ENCODE data around the gene ZCCHC14. TPM values are rescaled to one million over a fixed set of nuclear protein-coding genes. Genes with fewer than 3 reads are reported as not detected.
"Not testable (repeated sequence)": the region's sequence is repeated elsewhere in the genome, so short reads cannot be mapped to it uniquely, and the experiment has no call there.

Gene ZCCHC14
- total and polyA plus RNA-seq, 4 donors: 6.6 to 42.5 (median 27.8) TPM

DNA sequence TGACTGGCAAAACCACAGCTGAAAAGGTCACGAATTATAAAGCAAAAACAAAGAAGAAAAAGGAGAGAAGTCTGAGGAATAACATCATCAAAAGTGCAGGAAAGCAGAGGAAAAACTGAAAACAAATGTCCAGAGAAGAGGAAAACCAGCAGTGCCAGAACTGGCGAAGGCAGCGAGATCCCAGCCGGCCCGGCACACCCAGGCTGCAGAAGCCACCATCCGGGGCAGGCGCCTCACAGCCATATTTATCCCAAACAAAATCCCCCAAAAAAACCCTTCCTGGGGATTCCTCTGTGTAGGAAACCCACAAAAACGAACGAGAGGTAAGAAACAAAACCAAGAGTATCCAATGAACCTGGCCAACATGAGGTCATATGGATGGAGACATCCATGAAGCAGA lies 10.6 kb downstream of the ZCCHC14 start:
- ATAC-seq (ENCODE audit: low FRiP score): no peak
- peaks cover 2 to 4% of the 10 kb centered on the region in 2 donors for H3K4me1 ChIP-seq (ENCODE audit: control insufficient read depth in 1 of 2, insufficient read depth in 2 of 2, low read length in 2 of 2)
- H3K27me3 ChIP-seq (ENCODE audit: control insufficient read depth in 1 of 2, insufficient read depth in 2 of 2, low read length in 1 of 2): no peaks in the 10 kb centered on the region
- H3K4me3 ChIP-seq (ENCODE audit: low read length in 2 of 2): no peak overlapping the region
- H3K27ac ChIP-seq (ENCODE audit: low read depth in 1 of 2, low read length in 2 of 2): no peak overlapping the region
- no peak for DNase-seq
- H3K36me3 ChIP-seq (ENCODE audit: control insufficient read depth in 1 of 2, insufficient read depth in 2 of 2, low read length in 1 of 2): no peaks in the 10 kb centered on the region
- H3K9me3 ChIP-seq (ENCODE audit: control insufficient read depth, low read length): no peaks in the 10 kb centered on the region
- 81 to 82% methylated on average over 9 of the region's 9 CpGs for WGBS, 2 donors
- intact Hi-C loops (cut with DNase I): no loop called here

GRCh38 chr16:87481711-87482110 lies 11.1 kb downstream of the ZCCHC14 start:
- H3K27ac ChIP-seq (ENCODE audit: low read depth in 1 of 2, low read length in 2 of 2); H3K36me3 ChIP-seq (ENCODE audit: control insufficient read depth in 1 of 2, insufficient read depth in 2 of 2, low read length in 1 of 2); H3K4me3 ChIP-seq (ENCODE audit: low read length in 2 of 2); DNase-seq; H3K4me1 ChIP-seq (ENCODE audit: control insufficient read depth in 1 of 2, insufficient read depth in 2 of 2, low read length in 2 of 2); ATAC-seq (ENCODE audit: low FRiP score); H3K9me3 ChIP-seq (ENCODE audit: control insufficient read depth, low read length); H3K27me3 ChIP-seq (ENCODE audit: control insufficient read depth in 1 of 2, insufficient read depth in 2 of 2, low read length in 1 of 2); intact Hi-C loops (cut with DNase I): not testable (repeated sequence)
- 69 to 92% methylated on average over 4 to 5 of the region's 5 CpGs for WGBS, 2 donors

DNA sequence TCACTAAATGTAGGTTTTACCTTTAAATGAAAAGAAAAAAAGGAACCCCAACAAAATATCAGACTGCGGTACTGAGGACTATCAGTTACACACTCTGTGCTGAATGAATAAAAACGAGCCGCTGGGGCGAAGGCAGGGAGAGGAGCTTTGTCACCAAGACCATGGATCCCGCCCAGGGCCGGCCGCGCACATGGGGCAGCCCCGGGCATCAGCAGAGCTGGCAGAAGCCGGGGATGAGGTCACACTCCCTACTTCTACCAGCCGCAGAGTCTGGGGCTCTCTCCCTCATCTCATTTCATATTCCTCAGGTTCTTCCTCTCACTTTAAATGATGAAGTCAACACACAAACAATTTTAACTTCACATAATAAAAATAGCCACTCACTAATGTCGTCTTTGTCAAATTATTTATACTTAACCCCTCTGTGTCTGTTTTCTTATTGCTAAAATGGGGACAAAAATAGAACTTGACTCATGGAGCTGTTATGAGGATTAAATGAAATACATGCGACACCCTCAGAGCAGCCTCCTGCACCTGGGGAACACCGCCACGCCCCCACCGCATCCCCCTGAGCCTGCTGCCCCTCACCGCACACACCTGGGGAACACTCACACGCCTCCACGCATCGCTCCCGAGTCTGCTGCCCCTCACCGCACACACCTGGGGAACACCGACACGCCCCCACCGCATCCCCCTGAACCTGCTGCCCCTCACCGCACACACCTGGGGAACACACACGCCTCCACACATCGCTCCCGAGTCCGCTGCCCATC lies 15.4 kb downstream of the ZCCHC14 start:
- not testable (repeated sequence) for H3K36me3 ChIP-seq (ENCODE audit: control insufficient read depth in 1 of 2, insufficient read depth in 2 of 2, low read length in 1 of 2); H3K4me1 ChIP-seq (ENCODE audit: control insufficient read depth in 1 of 2, insufficient read depth in 2 of 2, low read length in 2 of 2); H3K9me3 ChIP-seq (ENCODE audit: control insufficient read depth, low read length); H3K4me3 ChIP-seq (ENCODE audit: low read length in 2 of 2); H3K27me3 ChIP-seq (ENCODE audit: control insufficient read depth in 1 of 2, insufficient read depth in 2 of 2, low read length in 1 of 2)
- DNase-seq (peak; percentile 83 to 94), ATAC-seq (ENCODE audit: low FRiP score) (peak; percentile 90)
- 48 to 49% methylated on average over 30 of the region's 30 CpGs for WGBS, 2 donors
- peak overlapping the region in 1 of 2 donors; percentile 38 for H3K27ac ChIP-seq (ENCODE audit: low read depth in 1 of 2, low read length in 2 of 2)
- intact Hi-C loops (cut with DNase I): loop anchor here in 1 of 2 donors (10.0 kb wide), 1 partner anchor 83 kb away; the partner anchor contains the start of gene MAP1LC3B

DNA sequence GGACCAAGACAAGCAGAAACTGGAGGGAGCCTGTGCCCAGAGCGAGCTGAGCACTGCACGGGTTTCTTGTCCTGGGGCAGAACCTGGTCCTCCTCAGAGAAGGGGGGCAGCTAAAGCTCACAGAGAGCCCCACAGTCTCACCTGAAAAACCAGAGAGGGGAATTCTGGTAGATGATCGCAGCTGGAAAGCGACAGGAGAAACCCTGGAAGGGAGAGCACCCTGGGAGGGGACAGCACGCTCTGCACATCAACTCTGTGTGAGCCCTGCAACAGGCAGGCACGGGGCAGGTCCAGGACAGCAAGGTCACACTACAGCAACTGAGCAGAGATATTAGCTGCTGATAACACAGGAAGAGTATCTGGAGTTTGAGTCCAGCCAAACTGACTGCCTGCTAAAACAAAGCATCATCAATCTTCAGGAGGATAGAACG lies 18.2 kb downstream of the ZCCHC14 start:
- no peaks in the 10 kb centered on the region for H3K27me3 ChIP-seq (ENCODE audit: control insufficient read depth in 1 of 2, insufficient read depth in 2 of 2, low read length in 1 of 2)
- no peak for DNase-seq
- intact Hi-C loops (cut with DNase I): loop anchor here in 1 of 2 donors (5.0 to 10.0 kb wide), 2 partner anchors 37 to 80 kb away; partner anchors contain the start of gene MAP1LC3B
- WGBS, 2 donors: 79 to 83% methylated on average over 7 of the region's 7 CpGs
- ATAC-seq (ENCODE audit: low FRiP score): no peak
- peaks cover 0 to 4% of the 10 kb centered on the region in 2 donors for H3K4me1 ChIP-seq (ENCODE audit: control insufficient read depth in 1 of 2, insufficient read depth in 2 of 2, low read length in 2 of 2)
- H3K4me3 ChIP-seq (ENCODE audit: low read length in 2 of 2): no peak overlapping the region
- no peak overlapping the region for H3K27ac ChIP-seq (ENCODE audit: low read depth in 1 of 2, low read length in 2 of 2)
- H3K36me3 ChIP-seq (ENCODE audit: control insufficient read depth in 1 of 2, insufficient read depth in 2 of 2, low read length in 1 of 2): no peaks in the 10 kb centered on the region
- no peaks in the 10 kb centered on the region for H3K9me3 ChIP-seq (ENCODE audit: control insufficient read depth, low read length)

- Histone ChIP-seq H3K36me3 (ENCODE audit: control insufficient read depth in 1 of 2, insufficient read depth in 2 of 2, low read length in 1 of 2) (no peaks in the 10 kb centered on the region), H3K27ac (ENCODE audit: low read depth in 1 of 2, low read length in 2 of 2) (no peak overlapping the region), H3K4me1 (ENCODE audit: control insufficient read depth in 1 of 2, insufficient read depth in 2 of 2, low read length in 2 of 2) (peaks cover 0 to 4% of the 10 kb centered on the region in 2 donors), H3K27me3 (ENCODE audit: control insufficient read depth in 1 of 2, insufficient read depth in 2 of 2, low read length in 1 of 2) (no peaks in the 10 kb centered on the region), H3K9me3 (ENCODE audit: control insufficient read depth, low read length) (no peaks in the 10 kb centered on the region), H3K4me3 (ENCODE audit: low read length in 2 of 2) (no peak overlapping the region)
- WGBS, 2 donors: 90 to 94% methylated on average over 4 of the region's 4 CpGs
- ATAC-seq (ENCODE audit: low FRiP score) (no peak), DNase-seq (no peak)
- intact Hi-C loops (cut with DNase I): loop anchor here in 1 of 2 donors (5.0 to 10.0 kb wide), 2 partner anchors 37 to 79 kb away; partner anchors contain the start of gene MAP1LC3B
Measured at GRCh38 chr16:87474017-87474416, 18.8 kb downstream of the ZCCHC14 start.

DNA sequence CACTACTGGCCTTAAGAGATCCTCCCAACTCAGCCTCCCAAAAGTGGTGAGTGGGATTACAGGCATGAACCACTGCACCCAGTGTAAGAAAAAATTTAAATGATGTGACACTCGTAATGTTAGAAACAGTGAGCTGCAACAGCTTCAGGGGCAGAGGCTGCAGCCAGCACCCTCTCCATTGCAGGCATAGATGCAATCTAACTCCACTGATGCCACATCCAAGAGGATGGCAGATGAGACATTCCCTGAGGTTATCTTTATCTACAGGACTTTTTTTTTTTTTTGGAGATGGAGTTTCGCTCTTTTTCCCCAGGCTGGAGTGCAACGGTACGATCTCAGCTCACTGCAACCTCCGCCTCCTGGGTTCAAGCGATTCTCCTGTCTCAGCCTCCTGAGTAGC lies 19.9 kb downstream of the ZCCHC14 start:
- DNase-seq: no peak
- WGBS, 2 donors: 92 to 96% methylated on average over 5 to 6 of the region's 6 CpGs
- H3K9me3 ChIP-seq (ENCODE audit: control insufficient read depth, low read length): no peaks in the 10 kb centered on the region

DNA sequence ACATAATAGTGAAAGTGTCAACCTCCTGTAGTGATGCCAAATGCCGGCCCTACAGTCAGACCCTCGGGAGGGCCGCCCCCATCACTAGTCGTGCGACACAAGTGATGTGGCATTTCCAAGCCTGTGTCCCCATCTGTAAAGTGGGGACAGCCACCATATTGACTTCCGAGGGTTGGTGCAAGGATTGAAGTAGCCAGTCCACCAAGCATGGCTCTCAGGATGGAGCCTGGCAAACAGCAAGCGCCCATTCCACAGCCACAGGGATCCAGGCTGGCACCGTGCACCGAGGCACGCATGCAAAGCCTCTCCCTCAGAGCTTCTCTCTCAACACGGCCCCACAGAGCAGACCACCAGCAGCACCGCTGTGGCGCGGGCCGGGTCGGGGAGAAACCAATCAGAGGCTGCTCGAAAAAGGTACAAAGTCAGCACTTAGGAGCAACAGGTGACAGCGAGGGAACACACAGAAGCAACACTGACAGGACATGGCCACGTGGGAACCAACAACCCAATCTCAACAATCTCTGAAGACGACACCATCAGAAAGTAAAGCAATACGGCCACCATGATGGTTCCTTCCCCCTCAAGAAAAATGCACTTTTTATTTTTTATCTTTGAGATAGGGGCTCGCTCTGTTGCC lies 20.6 kb downstream of the ZCCHC14 start:
- Histone ChIP-seq H3K36me3 (ENCODE audit: control insufficient read depth in 1 of 2, insufficient read depth in 2 of 2, low read length in 1 of 2) (no peaks in the 10 kb centered on the region), H3K9me3 (ENCODE audit: control insufficient read depth, low read length) (no peaks in the 10 kb centered on the region), H3K27ac (ENCODE audit: low read depth in 1 of 2, low read length in 2 of 2) (no peak overlapping the region), H3K4me3 (ENCODE audit: low read length in 2 of 2) (no peak overlapping the region), H3K4me1 (ENCODE audit: control insufficient read depth in 1 of 2, insufficient read depth in 2 of 2, low read length in 2 of 2) (peaks cover 0 to 4% of the 10 kb centered on the region in 2 donors), H3K27me3 (ENCODE audit: control insufficient read depth in 1 of 2, insufficient read depth in 2 of 2, low read length in 1 of 2) (no peaks in the 10 kb centered on the region)
- ATAC-seq (ENCODE audit: low FRiP score) (no peak), DNase-seq (no peak)
- 90% methylated on average over 21 to 22 of the region's 22 CpGs for WGBS, 2 donors
- intact Hi-C loops (cut with DNase I): loop anchor here in 1 of 2 donors (5.0 to 10.0 kb wide), 2 partner anchors 35 to 77 kb away; partner anchors contain the start of gene MAP1LC3B

More for the DNA sequence above, 19.9 kb downstream of the ZCCHC14 start:
- no peak for ATAC-seq (ENCODE audit: low FRiP score)
- no peaks in the 10 kb centered on the region for H3K27me3 ChIP-seq (ENCODE audit: control insufficient read depth in 1 of 2, insufficient read depth in 2 of 2, low read length in 1 of 2)
- no peaks in the 10 kb centered on the region for H3K36me3 ChIP-seq (ENCODE audit: control insufficient read depth in 1 of 2, insufficient read depth in 2 of 2, low read length in 1 of 2)
- H3K4me1 ChIP-seq (ENCODE audit: control insufficient read depth in 1 of 2, insufficient read depth in 2 of 2, low read length in 2 of 2): peaks cover 0 to 4% of the 10 kb centered on the region in 2 donors
- no peak overlapping the region for H3K27ac ChIP-seq (ENCODE audit: low read depth in 1 of 2, low read length in 2 of 2)
- intact Hi-C loops (cut with DNase I): loop anchor here in 1 of 2 donors (5.0 to 10.0 kb wide), 2 partner anchors 36 to 78 kb away; partner anchors contain the start of gene MAP1LC3B
- no peak overlapping the region for H3K4me3 ChIP-seq (ENCODE audit: low read length in 2 of 2)

GRCh38 chr16:87471278-87472141 lies 21.3 kb downstream of the ZCCHC14 start:
- Histone ChIP-seq H3K27ac (ENCODE audit: low read depth in 1 of 2, low read length in 2 of 2) (no peak overlapping the region), H3K4me3 (ENCODE audit: low read length in 2 of 2) (no peak overlapping the region), H3K36me3 (ENCODE audit: control insufficient read depth in 1 of 2, insufficient read depth in 2 of 2, low read length in 1 of 2) (no peaks in the 10 kb centered on the region), H3K9me3 (ENCODE audit: control insufficient read depth, low read length) (no peaks in the 10 kb centered on the region), H3K4me1 (ENCODE audit: control insufficient read depth in 1 of 2, insufficient read depth in 2 of 2, low read length in 2 of 2) (peaks cover 0 to 4% of the 10 kb centered on the region in 2 donors), H3K27me3 (ENCODE audit: control insufficient read depth in 1 of 2, insufficient read depth in 2 of 2, low read length in 1 of 2) (no peaks in the 10 kb centered on the region)
- WGBS, 2 donors: 56 to 63% methylated on average over 13 of the region's 13 CpGs
- no peak for DNase-seq
- peak; percentile 35 for ATAC-seq (ENCODE audit: low FRiP score)
- intact Hi-C loops (cut with DNase I): loop anchor here in 1 of 2 donors (5.0 to 10.0 kb wide), 2 partner anchors 34 to 77 kb away; partner anchors contain the start of gene MAP1LC3B

Data from aorta (tissue), 5 donors.